PC-3 (cell line): Measurements from ENCODE around the gene NPW. TPM values are rescaled to one million over a fixed set of nuclear protein-coding genes. Genes with fewer than 3 reads are reported as not detected.
A peak's percentile ranks its signal among the peaks of the same experiment; 100 is the strongest.

ENCODE experiments used
- ATAC-seq: fragments of 200-7000 bp; cut with Tn5 transposase; 2 replicates; pipeline ENCODE4 v1.9.1; 2020; ENCODE audit warnings: mild to moderate bottlenecking, moderate library complexity
- BruUV-seq: library from RNA; stranded (reverse); fragments of 400-500 nt; replicated peaks from 2 replicates; lab custom pipeline; 2021; lab: Mats Ljungman, UMichigan
- CTCF ChIA-PET: fragments of 300-600 bp; sonication (Branson Sonifier 250); formaldehyde crosslinking; loops from one replicate; lab custom pipeline; 2022; ENCODE audit warnings: antibody characterized with exemption; lab: Charles Lee
- POLR2A ChIA-PET: fragments of 300-600 bp; sonication (Branson Sonifier 250); formaldehyde crosslinking; loops from one replicate; lab custom pipeline; 2022; ENCODE audit warnings: antibody characterized with exemption; ENCODE audit not compliant: unreplicated experiment; lab: Charles Lee
- DNase-seq: peaks from one replicate; pipeline ENCODE4 v3.0.0-alpha.2; 2015
- H2AFZ ChIP-seq: fragments of 300-600 bp; sonication (generic); 2 replicates; pipeline ENCODE4 v1.6.0; 2016; ENCODE audit warnings: antibody characterized with exemption, low read length
- H3F3A ChIP-seq: fragments of 300-600 bp; sonication (generic); one replicate; pipeline ENCODE4 v1.6.0; 2017; ENCODE audit warnings: antibody characterized with exemption, low read length, control low read depth, mild to moderate bottlenecking; ENCODE audit not compliant: unreplicated experiment
- H3K27ac ChIP-seq: fragments of 300-600 bp; sonication (generic); 2 replicates; pipeline ENCODE4 v1.5.1; 2016; ENCODE audit warnings: mild to moderate bottlenecking, low read length
- H3K27me3 ChIP-seq: fragments of 300-600 bp; sonication (generic); 2 replicates; pipeline ENCODE4 v1.6.1; 2016; ENCODE audit warnings: low read length, mixed read lengths
- H3K36me3 ChIP-seq: fragments of 300-600 bp; sonication (generic); 2 replicates; pipeline ENCODE4 v1.6.1; 2016; ENCODE audit warnings: low read depth, mixed run types, low read length, mixed read lengths
- H3K4me1 ChIP-seq: fragments of 300-600 bp; sonication (generic); 2 replicates; pipeline ENCODE4 v1.5.1; 2016; ENCODE audit warnings: low read length; ENCODE audit not compliant: insufficient read depth
- H3K4me2 ChIP-seq: fragments of 300-600 bp; sonication (generic); 2 replicates; pipeline ENCODE4 v1.6.0; 2016; ENCODE audit warnings: low read length
- H3K4me3 ChIP-seq: fragments of 300-600 bp; sonication (generic); 2 replicates; pipeline ENCODE4 v1.5.1; 2016; ENCODE audit warnings: mild to moderate bottlenecking, low read length, mixed read lengths
- H3K79me2 ChIP-seq: fragments of 300-600 bp; sonication (generic); 2 replicates; pipeline ENCODE4 v1.6.1; 2017; ENCODE audit warnings: low read length, mixed read lengths
- H3K9ac ChIP-seq: fragments of 300-600 bp; sonication (generic); 2 replicates; pipeline ENCODE4 v1.6.0; 2016; ENCODE audit warnings: mild to moderate bottlenecking, low read length
- H3K9me2 ChIP-seq: fragments of 300-600 bp; sonication (generic); replicated peaks from 2 replicates; pipeline ENCODE4 v1.6.1; 2016; ENCODE audit warnings: mixed run types, low read length, mixed read lengths
- H3K9me3 ChIP-seq: fragments of 300-600 bp; sonication (generic); 2 replicates; pipeline ENCODE4 v1.6.1; 2016; ENCODE audit warnings: low read length, mixed read lengths
- H4K20me1 ChIP-seq: fragments of 300-600 bp; sonication (generic); 2 replicates; pipeline ENCODE4 v1.6.1; 2016; ENCODE audit warnings: low read length, mixed read lengths
- CTCF ChIP-seq: fragments of 300-600 bp; sonication (generic); conservative IDR thresholded peaks from 2 replicates; pipeline ENCODE4 v1.5.1; 2017; ENCODE audit warnings: antibody characterized with exemption, low read depth, mild to moderate bottlenecking, low read length
- EZH2 ChIP-seq: fragments of 300-600 bp; sonication (generic); IDR thresholded peaks from one replicate; pipeline ENCODE4 v1.6.1; 2017; ENCODE audit warnings: antibody characterized with exemption, mild to moderate bottlenecking, low read length; ENCODE audit not compliant: unreplicated experiment
- EZH2phosphoT487 ChIP-seq: fragments of 300-600 bp; sonication (generic); IDR thresholded peaks from 2 replicates; pipeline ENCODE4 v1.6.1; 2018; ENCODE audit warnings: mild to moderate bottlenecking, antibody characterized with exemption, low read length, borderline replicate concordance
- intact Hi-C: fragments of 100-400 bp; cut with micrococcal nuclease; formaldehyde crosslinking; loops from 2 replicates; pipeline ENCODE4 v1.9.0; 2023
- total RNA-seq: library from RNA; depleted of rRNA; stranded (reverse); fragments of >200 nt; gene quantifications from 2 replicates; pipeline ENCODE4 v1.2.3, GENCODE V29; 2014

NPW gene
- total RNA-seq, 1 experiment from 2014 or later = 3.8 TPM

DNA sequence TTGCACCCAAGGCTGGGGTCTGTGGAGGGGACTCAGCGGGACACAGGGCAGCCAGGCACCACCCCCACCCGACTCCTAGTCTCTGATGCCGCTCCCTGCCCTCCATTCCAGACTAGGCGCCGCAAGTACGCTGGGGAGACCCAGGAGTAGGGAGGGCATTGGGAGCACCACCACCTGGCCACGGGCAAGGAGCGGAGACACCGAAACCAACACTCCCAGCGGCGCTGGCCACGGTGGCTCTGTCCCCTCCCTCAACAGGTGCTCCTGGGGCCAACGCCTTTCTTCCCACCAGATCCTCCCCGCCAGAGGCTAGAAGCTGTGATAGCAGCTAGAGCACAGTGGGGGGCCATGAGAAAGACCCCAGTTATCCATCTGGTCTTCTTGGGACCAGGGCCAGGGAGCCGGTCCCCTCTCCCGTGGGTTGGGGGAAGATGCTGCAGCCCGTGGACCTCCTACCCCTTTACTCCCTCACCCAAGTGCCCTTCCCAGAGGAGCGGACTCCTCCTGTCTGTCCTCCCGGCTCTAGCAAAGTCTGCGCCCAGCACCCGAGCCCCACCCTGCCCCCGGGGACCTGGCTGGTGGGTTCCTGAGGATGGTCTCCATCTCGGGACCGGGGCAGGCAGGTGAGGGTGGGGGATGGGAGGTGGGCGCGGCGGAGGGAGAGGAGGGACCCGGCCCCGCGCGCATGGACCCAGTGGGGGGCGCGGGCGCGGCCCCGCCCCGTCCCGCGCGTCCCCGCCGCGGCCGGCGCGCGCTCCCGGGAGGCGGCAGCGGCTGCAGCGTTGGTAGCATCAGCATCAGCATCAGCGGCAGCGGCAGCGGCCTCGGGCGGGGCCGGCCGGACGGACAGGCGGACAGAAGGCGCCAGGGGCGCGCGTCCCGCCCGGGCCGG lies 30.1 kb upstream of the NPW start, which contains the start of gene SYNGR3:
TSS of gene SYNGR3 (plus strand) at position 762 of the 892 bp plus-strand sequence. CDS start 133 bp downstream, outside the sequence.
- no peak within 1 kb of the TSS for H3K27ac ChIP-seq
- POLR2A ChIA-PET = no interaction called here
- H3K4me2 ChIP-seq = peak within 1 kb of the TSS; percentile 65

DNA sequence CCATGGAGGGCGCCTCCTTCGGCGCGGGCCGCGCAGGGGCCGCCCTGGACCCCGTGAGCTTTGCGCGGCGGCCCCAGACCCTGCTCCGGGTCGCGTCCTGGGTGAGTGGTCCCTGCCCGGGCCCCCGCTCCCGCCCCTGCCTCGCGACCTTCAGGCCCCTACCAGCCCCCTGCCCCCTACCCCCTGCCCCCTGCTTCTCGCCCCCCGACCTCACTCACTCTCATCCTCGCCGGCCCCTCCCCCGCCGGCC lies 29.6 kb upstream of the NPW start:
- TF ChIP-seq CTCF (no peak), EZH2 (no peak), EZH2phosphoT487 (no peak)
- Histone ChIP-seq H3K79me2 (peaks cover 11% of the 10 kb centered on the region), H3K27ac (no peak overlapping the region), H3K4me3 (peak overlapping the region; percentile 52; the same call in 1 of the 2 replicates), H3K27me3 (no peaks in the 10 kb centered on the region), H4K20me1 (no peaks in the 10 kb centered on the region), H3K36me3 (no peaks in the 10 kb centered on the region; the same call in 1 of the 2 replicates), H3K9me2 (no peaks in the 10 kb centered on the region), H2AFZ (no peak overlapping the region), H3K9me3 (no peaks in the 10 kb centered on the region), H3K4me1 (peaks cover 14% of the 10 kb centered on the region), H3K4me2 (peak overlapping the region; percentile 65; the same call in 1 of the 2 replicates), H3F3A (no peaks in the 10 kb centered on the region), H3K9ac (no peak overlapping the region)
- no TSS peak for BruUV-seq
- intact Hi-C loops = no loop called here
- POLR2A ChIA-PET = no interaction called here
- DNase-seq (no peak), ATAC-seq (no peak)
- CTCF ChIA-PET = interaction anchor here (0.6 kb wide), 1 partner anchor 151 kb away, joined by 3 read pairs; no protein-coding TSS in a partner anchor

More for the DNA sequence above, 30.1 kb upstream of the NPW start, which contains the start of gene SYNGR3:
- no peaks in the 10 kb centered on the region for H3K9me2 ChIP-seq
- H3K9me3 ChIP-seq = no peaks in the 10 kb centered on the region
- CTCF ChIA-PET = no interaction called here
- no peaks in the 10 kb centered on the region for H3K27me3 ChIP-seq
- ATAC-seq = peak; percentile 14; the same call in 1 of the 2 replicates
- no peaks in the 10 kb centered on the region for H3F3A ChIP-seq
- peaks cover 18% of the 10 kb centered on the region for H3K4me1 ChIP-seq
- intact Hi-C loops = no loop called here
- no peak for TF ChIP-seq EZH2
- no peak for TF ChIP-seq CTCF
- no peak for TF ChIP-seq EZH2phosphoT487
- H2AFZ ChIP-seq = peak within 1 kb of the TSS; percentile 20; the same call in 1 of the 2 replicates
- peak within 1 kb of the TSS; percentile 52 for H3K4me3 ChIP-seq
- BruUV-seq = no TSS peak
- no peak within 1 kb of the TSS for H3K9ac ChIP-seq
- no peaks in the 10 kb centered on the region; the same call in 1 of the 2 replicates for H3K36me3 ChIP-seq
- H3K79me2 ChIP-seq = peaks cover 16% of the 10 kb centered on the region
- peak; percentile 39 for DNase-seq
- H4K20me1 ChIP-seq = no peaks in the 10 kb centered on the region
